ENCODE results near the gene ANP32E. TPM values are rescaled to one million over a fixed set of nuclear protein-coding genes. Genes with fewer than 3 reads are reported as not detected.

ANP32E gene
- total RNA-seq, 1 donor from 2014 or later = 20.3 TPM

Small RNAs within 50 kb of the gene (small RNA-seq; reads per million reads assigned to genes)
- gene RN7SL480P (not detected), gene RNU2-17P (9.4 reads per million, percentile 92 among the genes with 10 or more reads in this experiment)

Other genes starting within 250 kb of the ANP32E start
- gene OTUD7B, start 225.4 kb downstream of the ANP32E start, total RNA-seq = 7.3 TPM
- gene VPS45, start 168.3 kb downstream of the ANP32E start, total RNA-seq = 84.2 TPM
- 52.7 TPM for gene PLEKHO1, start 86.2 kb downstream of the ANP32E start, total RNA-seq
- gene CA14, start 21.7 kb upstream of the ANP32E start, total RNA-seq = 1.7 TPM
- gene APH1A, start 32.9 kb upstream of the ANP32E start, total RNA-seq = 76.7 TPM
- 9.2 TPM for gene C1orf54, start 36.7 kb upstream of the ANP32E start, total RNA-seq
- 2.5 TPM for gene CIART, start 46.4 kb upstream of the ANP32E start, total RNA-seq
- 69.3 TPM for gene MRPS21, start 57.7 kb upstream of the ANP32E start, total RNA-seq
- gene PRPF3, start 85.4 kb upstream of the ANP32E start, total RNA-seq = 43.0 TPM
- gene RPRD2, start 128.0 kb upstream of the ANP32E start, total RNA-seq = 17.2 TPM

Measured in occipital lobe (tissue), 2 donors.